Activated CD8-positive, alpha-beta memory T cell treated with anti-CD3 and anti-CD28 coated beads, Interleukin-2, amount 50 U/mL, for 1 hour (primary cell): Measurements from ENCODE around the gene SAMD1.
A peak's percentile ranks its signal among the peaks of the same experiment; 100 is the strongest.

ENCODE experiments used
- DNase-seq: peaks from one replicate; pipeline ENCODE4 v3.0.0-alpha.2; 2020; ENCODE audit errors: extremely low read depth

SAMD1 gene

GRCh38 chr19:14090509-14091080 lies at the start of gene SAMD1:
Gene SAMD1 (minus strand): TSS chr19:14090751.
- peak; percentile 79 for DNase-seq

GRCh38 chr19:14139944-14140343 lies 49.4 kb upstream of the SAMD1 start:
- no peak for DNase-seq

GRCh38 chr19:14138576-14139265 lies 48.2 kb upstream of the SAMD1 start:
- no peak for DNase-seq

GRCh38 chr19:14136509-14137281 lies 46.1 kb upstream of the SAMD1 start, which contains the start of gene ASF1B:
Gene ASF1B (minus strand): TSS chr19:14136589. CDS start chr19:14136456, 133 bp downstream.
- DNase-seq, result peak; percentile 95

- no peak for DNase-seq
These were observed 45.5 kb upstream of the SAMD1 start for GRCh38 chr19:14135985-14136508.

- no peak for DNase-seq
These were observed 44.8 kb upstream of the SAMD1 start for GRCh38 chr19:14135355-14135754.

GRCh38 chr19:14127929-14128509 lies 37.5 kb upstream of the SAMD1 start:
- DNase-seq, result no peak

GRCh38 chr19:14127176-14127575 lies 36.6 kb upstream of the SAMD1 start:
- DNase-seq, result no peak

GRCh38 chr19:14122924-14123323 lies 32.4 kb upstream of the SAMD1 start:
- no peak for DNase-seq

GRCh38 chr19:14120497-14120780 lies 29.9 kb upstream of the SAMD1 start:
- DNase-seq, result no peak

- no peak for DNase-seq
These were observed 29.3 kb upstream of the SAMD1 start for GRCh38 chr19:14119644-14120496.

- DNase-seq, result no peak
These were observed 28.6 kb upstream of the SAMD1 start for GRCh38 chr19:14119146-14119545.

GRCh38 chr19:14118165-14119051 lies 27.9 kb upstream of the SAMD1 start:
- DNase-seq, result no peak

- peak; percentile 93 for DNase-seq
These were observed 27.2 kb upstream of the SAMD1 start, which contains the start of gene PRKACA for GRCh38 chr19:14117668-14118164. Gene PRKACA (minus strand): TSS chr19:14117762. CDS start chr19:14117547, 215 bp downstream.

- DNase-seq, result no peak
These were observed 26.5 kb upstream of the SAMD1 start for GRCh38 chr19:14116918-14117578.

- DNase-seq, result no peak
These were observed 26.0 kb upstream of the SAMD1 start for GRCh38 chr19:14116525-14116917.

GRCh38 chr19:14115756-14116155 lies 25.2 kb upstream of the SAMD1 start:
- DNase-seq, result no peak

- no peak for DNase-seq
These were observed 24.3 kb upstream of the SAMD1 start for GRCh38 chr19:14114854-14115253.

GRCh38 chr19:14114439-14114838 lies 23.9 kb upstream of the SAMD1 start:
- no peak for DNase-seq
